ENCODE data around the gene ARFGEF2. TPM values are rescaled to one million over a fixed set of nuclear protein-coding genes. Genes with fewer than 3 reads are reported as not detected.
"Not testable (repeated sequence)": the region's sequence is repeated elsewhere in the genome, so short reads cannot be mapped to it uniquely, and the experiment has no call there.

ARFGEF2 gene
- total RNA-seq, 4 donors from 2014 or later = 27.2 to 45.1 (median 35.3) TPM

- 87 to 95% methylated on average over 9 of the region's 9 CpGs for WGBS, 2 donors
- intact Hi-C loops (cut with DNase I; ENCODE audit: low total_unique reads) = no loop called here
- no peak for TF ChIP-seq POLR2A (IDR thresholded peaks at IDR 0.05)
- no peak for TF ChIP-seq CTCF (IDR thresholded peaks at IDR 0.05)
- H3K4me3 ChIP-seq (ENCODE audit: low read depth, poor library complexity, severe bottlenecking) = no peak overlapping the region
- DNase-seq (ENCODE audit: low spot score in 2 of 2) = no peak
These were observed 10.2 kb downstream of the ARFGEF2 start for GRCh38 chr20:48931527-48932374.

- intact Hi-C loops (cut with DNase I; ENCODE audit: low total_unique reads) = no loop called here
- WGBS, 2 donors = 85 to 92% methylated on average over 8 of the region's 8 CpGs
- no peak for DNase-seq (ENCODE audit: low spot score in 2 of 2)
- no peak overlapping the region for H3K4me3 ChIP-seq (ENCODE audit: low read depth, poor library complexity, severe bottlenecking)
- TF ChIP-seq POLR2A (IDR thresholded peaks at IDR 0.05) (no peak), CTCF (IDR thresholded peaks at IDR 0.05) (no peak)
These were observed 10.9 kb downstream of the ARFGEF2 start for GRCh38 chr20:48932375-48932941.

- H3K4me3 ChIP-seq (ENCODE audit: low read depth, poor library complexity, severe bottlenecking) = no peak overlapping the region
- TF ChIP-seq POLR2A (IDR thresholded peaks at IDR 0.05) (no peak), CTCF (IDR thresholded peaks at IDR 0.05) (no peak)
- DNase-seq (ENCODE audit: low spot score in 2 of 2) = no peak
- intact Hi-C loops (cut with DNase I; ENCODE audit: low total_unique reads) = no loop called here
- WGBS, 2 donors = 84 to 86% methylated on average over 15 of the region's 15 CpGs
These were observed 11.7 kb downstream of the ARFGEF2 start for GRCh38 chr20:48933017-48933766.

- 94 to 98% methylated on average over 5 of the region's 5 CpGs for WGBS, 2 donors
- DNase-seq (ENCODE audit: low spot score in 2 of 2); intact Hi-C loops (cut with DNase I; ENCODE audit: low total_unique reads); H3K4me3 ChIP-seq (ENCODE audit: low read depth, poor library complexity, severe bottlenecking): not testable (repeated sequence)
These were observed 12.9 kb downstream of the ARFGEF2 start for GRCh38 chr20:48934273-48934877.

GRCh38 chr20:48934966-48935365, 13.5 kb downstream of the ARFGEF2 start:
- intact Hi-C loops (cut with DNase I; ENCODE audit: low total_unique reads); H3K4me3 ChIP-seq (ENCODE audit: low read depth, poor library complexity, severe bottlenecking); DNase-seq (ENCODE audit: low spot score in 2 of 2): not testable (repeated sequence)
- WGBS, 2 donors = 82 to 83% methylated on average over 7 of the region's 7 CpGs

DNA sequence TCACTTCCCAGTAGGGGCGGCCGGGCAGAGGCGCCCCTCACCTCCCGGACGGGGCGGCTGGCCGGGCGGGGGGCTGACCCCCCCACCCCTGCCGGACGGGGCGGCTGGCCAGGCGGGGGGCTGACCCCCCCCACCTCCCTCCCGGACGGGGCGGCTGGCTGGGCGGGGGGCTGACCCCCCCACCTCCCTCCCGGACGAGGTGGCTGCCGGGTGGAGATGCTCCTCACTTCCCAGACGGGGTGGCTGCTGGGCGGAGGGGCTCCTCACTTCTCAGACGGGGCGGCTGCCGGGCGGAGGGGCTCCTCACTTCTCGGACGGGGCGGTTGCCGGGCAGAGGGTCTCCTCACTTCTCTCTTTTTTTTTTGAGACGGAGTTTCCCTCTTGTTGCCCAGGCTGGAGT, 14.7 kb downstream of the ARFGEF2 start:
- intact Hi-C loops (cut with DNase I; ENCODE audit: low total_unique reads); DNase-seq (ENCODE audit: low spot score in 2 of 2); H3K4me3 ChIP-seq (ENCODE audit: low read depth, poor library complexity, severe bottlenecking): not testable (repeated sequence)
- 97 to 100% methylated on average over 9 to 11 of the region's 30 CpGs for WGBS, 2 donors

DNA sequence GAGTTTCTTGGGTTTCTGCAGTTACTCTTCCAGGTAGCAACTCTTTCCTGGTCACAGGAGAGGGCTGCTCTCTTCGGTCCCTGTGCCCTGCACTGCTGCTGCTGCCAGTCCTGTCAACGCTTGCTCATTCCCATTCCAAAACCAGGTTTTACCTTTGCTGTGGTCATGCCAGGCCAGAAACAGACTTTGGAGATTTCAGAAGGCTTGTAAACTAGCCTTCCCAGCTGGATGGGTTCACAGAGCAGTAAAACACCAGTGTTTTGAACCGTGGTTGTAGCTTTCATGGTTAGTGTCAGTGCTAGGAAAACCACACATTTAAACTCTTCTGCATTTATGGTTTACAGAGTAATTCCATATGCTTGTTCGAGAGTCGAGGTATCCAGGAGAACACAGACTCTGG, 16.2 kb downstream of the ARFGEF2 start:
- TF ChIP-seq CTCF (IDR thresholded peaks at IDR 0.05) = no peak
- TF ChIP-seq POLR2A (IDR thresholded peaks at IDR 0.05) = no peak
- no peak for DNase-seq (ENCODE audit: low spot score in 2 of 2)
- WGBS, 2 donors = 63 to 72% methylated on average over 5 of the region's 5 CpGs
- no peak overlapping the region for H3K4me3 ChIP-seq (ENCODE audit: low read depth, poor library complexity, severe bottlenecking)
- intact Hi-C loops (cut with DNase I; ENCODE audit: low total_unique reads) = no loop called here

Measured in lower leg skin (tissue), 4 donors.